Measurements from ENCODE around the gene ZNF511.

ZNF511 gene

GRCh38 chr10:133336577-133337369, 28.1 kb downstream of the ZNF511 start, which contains the start of gene CALY:
Gene CALY (minus strand): TSS chr10:133336896. CDS start chr10:133328989, 7,907 bp downstream.
- peak; percentile 76 for DNase-seq

GRCh38 chr10:133337370-133337725, 28.6 kb downstream of the ZNF511 start:
- no peak for DNase-seq

GRCh38 chr10:133338080-133339071, 29.7 kb downstream of the ZNF511 start:
- DNase-seq, result no peak

- no peak for DNase-seq
Observed at GRCh38 chr10:133339708-133340380, 31.1 kb downstream of the ZNF511 start.

- DNase-seq, result no peak
Observed at GRCh38 chr10:133341983-133342382, 33.3 kb downstream of the ZNF511 start.

DNA sequence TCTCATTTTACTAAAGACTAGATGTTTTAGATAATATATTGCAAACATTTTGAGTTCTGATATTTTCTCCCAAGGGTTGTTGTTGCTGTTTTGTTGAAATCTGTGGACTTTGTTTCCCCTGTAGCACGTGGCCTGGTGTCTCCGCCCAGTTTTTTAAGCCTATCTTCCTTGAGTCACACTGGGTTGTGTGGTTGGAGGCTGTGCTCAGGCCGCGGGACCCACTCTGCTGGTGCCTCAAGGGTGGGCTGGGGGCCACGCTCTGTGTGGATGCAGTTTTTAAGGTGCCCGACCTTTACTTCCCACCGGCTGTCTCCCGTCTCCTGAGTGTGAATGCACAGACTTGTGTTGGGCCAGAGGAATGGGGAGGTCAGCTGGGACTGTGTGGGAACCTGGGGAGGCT, 34.2 kb downstream of the ZNF511 start:
- DNase-seq, result no peak

GRCh38 chr10:133343558-133343957, 34.8 kb downstream of the ZNF511 start:
- DNase-seq, result no peak

- no peak for DNase-seq
Observed at GRCh38 chr10:133344236-133344635, 35.5 kb downstream of the ZNF511 start.

DNA sequence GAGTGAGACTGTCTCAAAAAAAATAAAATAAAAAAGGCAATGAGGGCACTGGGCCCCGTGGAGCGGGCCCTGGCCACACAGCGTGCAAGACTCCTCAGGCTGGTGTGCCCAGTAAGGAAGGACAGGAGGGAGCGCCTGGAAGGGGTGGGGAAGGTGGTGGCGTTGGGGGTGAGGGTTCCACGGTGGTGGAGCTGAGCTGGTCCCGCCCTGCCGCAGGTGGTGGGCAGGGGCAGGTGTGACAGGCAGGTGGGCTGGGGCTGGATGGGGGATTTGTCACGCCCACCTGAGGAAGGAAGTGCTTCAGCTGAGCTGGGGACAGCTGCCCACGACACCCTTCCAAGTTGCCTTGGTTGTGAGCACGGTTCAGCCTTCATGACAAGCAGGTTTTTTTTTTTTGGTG, 37.7 kb downstream of the ZNF511 start:
- no peak for DNase-seq

GRCh38 chr10:133347710-133348517, 39.2 kb downstream of the ZNF511 start:
- no peak for DNase-seq

DNA sequence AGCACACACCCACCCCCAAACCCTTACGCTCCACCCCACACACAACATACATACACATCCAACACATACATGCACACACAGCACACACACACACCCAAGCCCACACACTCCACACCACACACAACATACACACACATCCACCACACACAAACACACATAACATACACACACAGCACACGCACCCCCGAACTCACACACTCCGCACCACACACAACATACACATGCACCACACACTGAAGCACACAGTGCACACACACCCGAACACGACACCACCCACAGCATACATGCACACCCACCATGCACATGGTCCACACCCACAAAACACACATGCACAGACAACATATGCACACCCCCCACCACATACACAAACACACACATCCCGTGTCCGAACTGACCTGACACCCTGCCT, 40.5 kb downstream of the ZNF511 start:
- DNase-seq, result no peak

DNA sequence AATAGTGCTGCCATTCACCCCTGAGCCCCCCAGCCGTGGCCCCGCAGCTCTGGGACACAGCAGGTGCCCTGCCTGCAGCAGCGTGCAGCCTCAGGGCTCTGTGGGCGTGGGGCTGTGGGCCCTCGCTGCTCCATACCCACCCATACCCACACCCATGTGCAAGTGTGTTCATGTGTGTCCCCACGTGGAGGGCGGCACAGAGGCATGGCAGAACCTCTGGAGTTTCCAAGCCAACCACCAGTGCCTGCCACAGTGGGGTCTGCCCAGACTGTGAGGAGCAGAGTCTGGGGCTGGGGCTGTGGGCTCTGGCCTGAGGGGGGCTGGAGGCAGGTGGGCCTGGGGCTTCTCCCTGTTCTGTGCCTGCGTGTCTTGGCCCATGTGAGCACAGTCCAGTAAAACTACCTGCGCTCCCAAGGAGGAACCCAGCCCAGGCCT, 40.9 kb downstream of the ZNF511 start:
- no peak for DNase-seq

- no peak for DNase-seq
Observed at GRCh38 chr10:133350283-133350949, 41.7 kb downstream of the ZNF511 start.

- DNase-seq, result no peak
Observed at GRCh38 chr10:133350950-133351329, 42.2 kb downstream of the ZNF511 start.

- no peak for DNase-seq
Observed at GRCh38 chr10:133351408-133352318, 42.9 kb downstream of the ZNF511 start.

- DNase-seq, result no peak
Observed at GRCh38 chr10:133353202-133353959, 44.7 kb downstream of the ZNF511 start.

- no peak for DNase-seq
Observed at GRCh38 chr10:133353988-133354605, 45.4 kb downstream of the ZNF511 start.

- DNase-seq, result no peak
Observed at GRCh38 chr10:133354672-133355240, 46.0 kb downstream of the ZNF511 start.

DNA sequence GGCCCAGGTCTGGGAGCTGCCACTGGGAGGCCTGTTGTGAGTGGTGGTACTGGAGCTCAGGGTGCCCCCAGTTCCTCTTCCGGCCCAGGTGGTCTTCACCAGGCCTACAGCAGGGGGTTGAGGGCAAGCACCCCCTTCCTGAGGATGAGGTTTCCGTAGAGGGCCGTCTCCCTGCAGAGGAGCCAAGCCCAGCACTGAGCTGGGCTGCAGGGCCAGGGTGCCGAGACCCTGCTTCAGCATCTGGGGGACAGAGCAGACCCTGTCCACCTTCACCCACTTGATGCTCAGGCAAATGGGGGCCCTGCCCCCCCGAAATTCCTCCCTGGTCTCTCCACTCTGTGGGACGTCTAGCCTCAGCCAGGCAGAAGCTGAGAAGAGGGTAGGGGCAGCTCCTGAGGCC, 46.6 kb downstream of the ZNF511 start:
- no peak for DNase-seq

Data from activated CD4-positive, alpha-beta T cell treated with anti-CD3 and anti-CD28 coated beads for 48 hours (primary cell).